Measurements from ENCODE around the gene OTOF.

Gene OTOF

DNA sequence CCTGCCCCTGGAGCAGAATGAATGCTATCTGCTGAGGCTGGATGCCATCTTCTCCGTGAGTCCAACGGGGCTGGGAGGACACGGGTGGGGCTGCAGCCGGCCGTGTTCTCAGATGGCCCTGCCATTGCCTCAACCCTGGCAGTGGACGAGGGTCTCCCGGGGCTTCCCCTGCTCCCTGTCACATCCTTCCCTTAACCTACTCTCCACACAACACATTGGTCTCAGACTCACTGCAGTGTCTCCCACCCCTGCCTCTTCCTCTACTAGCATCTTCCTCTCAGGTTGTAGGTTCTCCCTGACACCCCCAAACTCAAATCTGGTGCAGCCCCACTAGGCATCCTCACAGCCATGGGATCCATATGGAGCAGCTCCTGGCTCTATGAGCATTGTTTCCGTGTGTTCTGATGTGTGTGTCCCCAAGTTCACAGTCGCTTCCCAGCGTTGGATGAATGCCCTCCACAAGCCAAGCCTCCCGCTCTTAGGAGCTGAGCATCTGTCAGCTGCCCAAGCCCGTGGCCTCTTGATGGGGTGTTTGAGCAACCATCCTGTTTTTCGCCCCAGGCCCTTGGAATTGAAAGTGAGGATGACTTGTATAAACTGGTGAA lies 27.8 kb downstream of the OTOF start:
- TF ChIP-seq, protein P1, sequence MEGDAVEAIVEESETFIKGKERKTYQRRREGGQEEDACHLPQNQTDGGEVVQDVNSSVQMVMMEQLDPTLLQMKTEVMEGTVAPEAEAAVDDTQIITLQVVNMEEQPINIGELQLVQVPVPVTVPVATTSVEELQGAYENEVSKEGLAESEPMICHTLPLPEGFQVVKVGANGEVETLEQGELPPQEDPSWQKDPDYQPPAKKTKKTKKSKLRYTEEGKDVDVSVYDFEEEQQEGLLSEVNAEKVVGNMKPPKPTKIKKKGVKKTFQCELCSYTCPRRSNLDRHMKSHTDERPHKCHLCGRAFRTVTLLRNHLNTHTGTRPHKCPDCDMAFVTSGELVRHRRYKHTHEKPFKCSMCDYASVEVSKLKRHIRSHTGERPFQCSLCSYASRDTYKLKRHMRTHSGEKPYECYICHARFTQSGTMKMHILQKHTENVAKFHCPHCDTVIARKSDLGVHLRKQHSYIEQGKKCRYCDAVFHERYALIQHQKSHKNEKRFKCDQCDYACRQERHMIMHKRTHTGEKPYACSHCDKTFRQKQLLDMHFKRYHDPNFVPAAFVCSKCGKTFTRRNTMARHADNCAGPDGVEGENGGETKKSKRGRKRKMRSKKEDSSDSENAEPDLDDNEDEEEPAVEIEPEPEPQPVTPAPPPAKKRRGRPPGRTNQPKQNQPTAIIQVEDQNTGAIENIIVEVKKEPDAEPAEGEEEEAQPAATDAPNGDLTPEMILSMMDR (conservative IDR thresholded peaks at IDR 0.05; ENCODE audit: low read depth, low read length), result no peak
- H3K4me3 ChIP-seq (ENCODE audit: low read length), result no peak overlapping the region
- no peak for DNase-seq (ENCODE audit: low read depth)

DNA sequence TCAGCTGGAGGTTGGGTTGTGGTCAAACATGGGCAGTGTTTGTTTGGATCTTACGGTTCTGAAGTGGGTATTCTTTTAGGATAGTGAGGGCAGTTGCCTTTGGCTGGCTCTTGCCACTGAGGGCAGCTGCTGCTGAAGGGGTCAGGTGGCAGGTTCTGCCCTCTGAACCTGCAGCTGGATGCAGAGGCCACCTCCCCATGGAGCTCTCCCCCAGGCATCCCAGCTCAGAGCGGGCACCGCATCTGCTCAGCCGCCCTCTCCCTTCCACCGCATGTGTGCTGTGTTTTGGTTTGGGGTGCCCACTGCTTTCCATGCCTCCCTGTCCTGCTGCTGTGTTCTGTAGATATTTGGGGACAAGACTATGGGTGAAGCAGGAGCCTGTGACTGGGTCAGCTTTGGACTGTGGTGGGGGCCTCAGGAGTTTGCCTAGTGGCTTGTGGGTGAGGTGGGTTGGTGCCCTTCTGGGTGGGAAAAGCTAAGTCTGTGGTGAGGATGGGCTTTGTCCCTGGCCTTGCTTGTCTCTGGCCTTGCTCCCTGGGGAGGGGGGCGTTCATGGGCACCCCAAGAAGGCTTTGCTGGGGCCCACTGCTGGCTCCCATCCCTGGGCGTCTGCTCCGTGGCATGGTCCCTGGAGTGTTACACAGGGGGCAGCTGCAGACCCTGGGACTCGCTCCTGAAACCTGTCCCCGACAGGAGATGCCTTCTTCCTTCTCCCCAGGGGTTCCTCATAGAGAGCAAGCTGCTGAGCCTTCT lies 28.5 kb downstream of the OTOF start:
- H3K4me3 ChIP-seq (ENCODE audit: low read length), result no peak overlapping the region
- TF ChIP-seq, protein P1 (conservative IDR thresholded peaks at IDR 0.05; ENCODE audit: low read depth, low read length), result no peak
- DNase-seq (ENCODE audit: low read depth), result no peak

DNA sequence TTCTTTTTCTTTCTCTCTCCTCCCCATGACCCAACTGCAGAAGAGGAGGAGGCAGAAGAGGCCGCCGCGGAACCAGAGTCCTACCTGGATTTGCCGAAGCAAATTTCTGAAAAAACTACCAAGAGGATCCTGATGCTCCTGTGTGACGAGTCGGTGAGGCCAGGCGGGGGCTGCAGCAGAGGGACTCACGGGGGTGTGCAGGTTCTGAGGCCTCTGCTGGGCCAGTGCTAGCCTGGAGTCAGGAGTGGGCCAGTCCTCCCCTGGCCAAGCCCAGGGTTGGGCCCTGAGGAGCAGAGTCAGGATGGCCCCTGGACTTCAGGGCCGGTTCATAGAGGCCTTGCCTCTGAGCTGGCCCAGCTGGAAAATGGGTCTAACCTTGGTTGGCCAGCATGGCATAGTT lies 29.3 kb downstream of the OTOF start:
- no peak for DNase-seq (ENCODE audit: low read depth)
- TF ChIP-seq, protein P1 (conservative IDR thresholded peaks at IDR 0.05; ENCODE audit: low read depth, low read length), result no peak
- H3K4me3 ChIP-seq (ENCODE audit: low read length), result no peak overlapping the region

DNA sequence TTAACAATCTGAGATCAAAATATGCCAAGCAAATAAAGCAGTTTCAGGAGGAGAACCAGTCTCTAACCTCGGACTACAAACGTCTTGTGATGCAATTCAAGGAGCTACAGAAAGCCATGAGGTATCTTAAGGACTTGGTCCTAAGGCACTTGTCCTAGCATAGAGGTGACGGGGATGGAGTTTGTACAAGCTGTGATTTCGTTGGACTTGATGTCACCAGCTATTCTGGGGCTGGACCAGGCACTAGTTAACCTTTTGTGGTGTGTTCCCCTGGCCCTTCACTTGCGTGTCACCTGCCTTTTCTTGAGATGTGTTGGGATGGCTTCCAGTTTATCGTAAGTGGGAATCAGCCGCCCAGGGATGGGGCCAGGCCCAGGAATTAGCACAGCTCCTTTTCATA lies 33.7 kb downstream of the OTOF start:
- H3K4me3 ChIP-seq (ENCODE audit: low read length), result no peak overlapping the region

DNA sequence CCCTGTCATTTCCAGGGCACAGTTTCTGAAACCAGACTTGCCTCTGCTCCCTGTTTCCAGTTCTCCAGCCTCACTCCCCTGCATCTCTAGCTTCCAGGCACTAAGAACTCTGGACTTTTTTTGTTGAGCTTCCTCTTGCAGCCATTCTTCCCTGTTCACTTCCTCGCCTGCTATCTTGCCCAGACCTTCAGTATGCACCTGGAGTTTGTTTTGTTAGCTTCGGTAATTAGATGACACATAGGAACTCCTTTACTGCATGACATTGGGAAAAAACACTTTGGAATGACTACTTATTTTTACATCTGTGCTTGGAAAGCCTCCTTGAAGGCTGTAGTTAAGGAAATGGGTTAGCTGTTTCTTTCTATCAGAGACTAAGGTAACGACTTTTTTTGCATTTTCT lies 35.2 kb downstream of the OTOF start:
- TF ChIP-seq, protein P1 (conservative IDR thresholded peaks at IDR 0.05; ENCODE audit: low read depth, low read length), result no peak
- DNase-seq (ENCODE audit: low read depth), result no peak
- H3K4me3 ChIP-seq (ENCODE audit: low read length), result no peak overlapping the region

More for the DNA sequence above, 33.7 kb downstream of the OTOF start:
- TF ChIP-seq, protein P1 (conservative IDR thresholded peaks at IDR 0.05; ENCODE audit: low read depth, low read length), result no peak
- no peak for DNase-seq (ENCODE audit: low read depth)

DNA sequence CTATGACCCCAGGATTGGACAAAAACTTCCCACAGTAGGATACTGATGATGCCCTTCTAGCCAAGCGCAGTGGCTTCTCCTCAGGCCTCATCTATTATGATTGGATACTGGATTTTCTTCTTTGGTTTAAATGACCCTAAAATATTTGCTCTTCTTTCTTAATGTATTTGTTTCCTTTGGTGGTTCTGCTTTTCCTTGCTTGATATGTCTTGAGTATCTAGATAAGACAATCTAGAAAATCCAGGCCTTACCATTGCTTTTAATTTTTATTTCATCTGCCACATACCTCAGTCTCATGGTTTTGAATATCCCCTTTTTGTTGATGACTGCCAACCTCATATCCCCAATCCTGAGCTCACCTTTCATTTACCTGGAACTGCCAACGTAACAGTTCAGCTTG lies 35.6 kb downstream of the OTOF start:
- no peak for DNase-seq (ENCODE audit: low read depth)
- no peak overlapping the region for H3K4me3 ChIP-seq (ENCODE audit: low read length)
- TF ChIP-seq, protein P1 (conservative IDR thresholded peaks at IDR 0.05; ENCODE audit: low read depth, low read length), result no peak

DNA sequence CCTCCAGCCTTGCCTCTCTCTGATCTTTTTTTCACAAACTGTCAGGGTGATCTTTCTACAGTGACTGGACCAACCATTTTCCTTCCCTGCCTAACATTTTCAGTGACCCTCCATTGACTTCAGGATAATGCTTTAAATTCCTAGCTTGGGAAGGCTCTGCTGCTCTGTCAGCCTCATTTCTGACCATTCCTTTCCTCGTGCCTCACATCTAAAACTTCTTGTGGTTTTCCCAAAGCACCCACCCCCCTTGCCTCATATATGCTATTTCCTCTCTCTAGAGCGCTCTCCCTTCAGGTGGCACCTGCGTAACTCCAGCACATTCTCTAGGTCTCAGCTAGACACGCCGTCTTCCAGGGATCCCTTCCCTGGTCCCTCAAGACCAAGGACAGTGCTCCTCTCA lies 39.0 kb downstream of the OTOF start:
- H3K4me3 ChIP-seq (ENCODE audit: low read length), result no peak overlapping the region

More for the DNA sequence above, 39.0 kb downstream of the OTOF start:
- TF ChIP-seq, protein P1 (conservative IDR thresholded peaks at IDR 0.05; ENCODE audit: low read depth, low read length), result no peak
- DNase-seq (ENCODE audit: low read depth), result no peak

All from retinal pigment epithelial cell (primary cell).